LNCAP (cell line): ENCODE data around the gene GMIP.

Source experiments
- TF ChIP-seq, protein P1 (sequence below): fragments of 450-650 bp; IDR thresholded peaks from 2 replicates; pipeline ENCODE4 v1.5.1; 2017; ENCODE audit warnings: mild to moderate bottlenecking

The GMIP gene

DNA sequence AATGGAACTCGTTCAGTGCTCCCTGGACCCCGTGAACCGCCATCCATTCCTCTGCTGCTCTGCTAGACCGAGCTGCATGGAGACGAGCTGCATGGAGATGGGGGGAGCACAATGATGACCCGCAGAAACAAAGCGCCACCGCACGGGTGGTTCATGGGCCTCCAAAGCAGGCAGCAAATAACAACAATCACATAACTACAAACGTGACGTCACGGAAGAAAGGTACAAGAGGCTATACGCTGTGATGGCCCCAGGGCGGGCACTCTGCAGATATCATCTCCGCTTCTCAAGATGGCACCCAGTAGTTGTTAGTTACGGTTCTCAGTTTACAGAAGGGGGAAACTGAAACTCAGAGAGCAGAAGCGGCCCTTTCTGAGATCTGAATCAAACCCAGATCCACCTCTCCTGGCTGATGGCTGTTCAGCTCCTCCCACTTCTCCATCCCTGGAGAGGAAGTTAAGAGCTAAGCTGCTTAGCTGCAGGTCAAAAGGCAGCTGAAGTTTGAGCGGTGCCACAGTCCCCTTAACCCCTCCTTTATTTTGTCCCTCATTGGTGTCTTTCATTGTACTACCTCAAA lies 18.3 kb upstream of the GMIP start:
- TF ChIP-seq, protein P1, sequence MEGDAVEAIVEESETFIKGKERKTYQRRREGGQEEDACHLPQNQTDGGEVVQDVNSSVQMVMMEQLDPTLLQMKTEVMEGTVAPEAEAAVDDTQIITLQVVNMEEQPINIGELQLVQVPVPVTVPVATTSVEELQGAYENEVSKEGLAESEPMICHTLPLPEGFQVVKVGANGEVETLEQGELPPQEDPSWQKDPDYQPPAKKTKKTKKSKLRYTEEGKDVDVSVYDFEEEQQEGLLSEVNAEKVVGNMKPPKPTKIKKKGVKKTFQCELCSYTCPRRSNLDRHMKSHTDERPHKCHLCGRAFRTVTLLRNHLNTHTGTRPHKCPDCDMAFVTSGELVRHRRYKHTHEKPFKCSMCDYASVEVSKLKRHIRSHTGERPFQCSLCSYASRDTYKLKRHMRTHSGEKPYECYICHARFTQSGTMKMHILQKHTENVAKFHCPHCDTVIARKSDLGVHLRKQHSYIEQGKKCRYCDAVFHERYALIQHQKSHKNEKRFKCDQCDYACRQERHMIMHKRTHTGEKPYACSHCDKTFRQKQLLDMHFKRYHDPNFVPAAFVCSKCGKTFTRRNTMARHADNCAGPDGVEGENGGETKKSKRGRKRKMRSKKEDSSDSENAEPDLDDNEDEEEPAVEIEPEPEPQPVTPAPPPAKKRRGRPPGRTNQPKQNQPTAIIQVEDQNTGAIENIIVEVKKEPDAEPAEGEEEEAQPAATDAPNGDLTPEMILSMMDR = no peak

- TF ChIP-seq, protein P1 = no peak
These were observed 17.8 kb upstream of the GMIP start for GRCh38 chr19:19661141-19661674.

- TF ChIP-seq, protein P1 = no peak
These were observed 16.3 kb upstream of the GMIP start for GRCh38 chr19:19659646-19660245.

DNA sequence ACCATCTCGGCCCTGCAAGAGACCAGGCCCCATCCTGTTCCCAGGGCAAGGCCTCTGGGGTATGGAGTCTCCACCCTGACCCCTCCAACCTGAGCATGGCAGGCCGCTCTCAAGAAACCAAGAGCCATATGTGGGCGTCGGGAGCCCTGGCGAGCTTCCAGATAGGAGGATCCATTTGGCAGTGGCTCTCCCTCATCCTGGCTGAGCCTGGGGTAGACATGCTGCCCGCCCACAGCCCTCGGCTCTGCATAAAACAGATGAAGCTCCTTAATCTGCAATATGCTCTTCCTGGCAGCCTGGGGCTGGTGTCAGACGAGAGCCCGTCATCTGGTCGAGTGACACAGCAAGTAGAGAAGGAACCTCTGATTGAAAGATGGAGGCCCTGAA lies 13.9 kb upstream of the GMIP start:
- TF ChIP-seq, protein P1 = no peak

DNA sequence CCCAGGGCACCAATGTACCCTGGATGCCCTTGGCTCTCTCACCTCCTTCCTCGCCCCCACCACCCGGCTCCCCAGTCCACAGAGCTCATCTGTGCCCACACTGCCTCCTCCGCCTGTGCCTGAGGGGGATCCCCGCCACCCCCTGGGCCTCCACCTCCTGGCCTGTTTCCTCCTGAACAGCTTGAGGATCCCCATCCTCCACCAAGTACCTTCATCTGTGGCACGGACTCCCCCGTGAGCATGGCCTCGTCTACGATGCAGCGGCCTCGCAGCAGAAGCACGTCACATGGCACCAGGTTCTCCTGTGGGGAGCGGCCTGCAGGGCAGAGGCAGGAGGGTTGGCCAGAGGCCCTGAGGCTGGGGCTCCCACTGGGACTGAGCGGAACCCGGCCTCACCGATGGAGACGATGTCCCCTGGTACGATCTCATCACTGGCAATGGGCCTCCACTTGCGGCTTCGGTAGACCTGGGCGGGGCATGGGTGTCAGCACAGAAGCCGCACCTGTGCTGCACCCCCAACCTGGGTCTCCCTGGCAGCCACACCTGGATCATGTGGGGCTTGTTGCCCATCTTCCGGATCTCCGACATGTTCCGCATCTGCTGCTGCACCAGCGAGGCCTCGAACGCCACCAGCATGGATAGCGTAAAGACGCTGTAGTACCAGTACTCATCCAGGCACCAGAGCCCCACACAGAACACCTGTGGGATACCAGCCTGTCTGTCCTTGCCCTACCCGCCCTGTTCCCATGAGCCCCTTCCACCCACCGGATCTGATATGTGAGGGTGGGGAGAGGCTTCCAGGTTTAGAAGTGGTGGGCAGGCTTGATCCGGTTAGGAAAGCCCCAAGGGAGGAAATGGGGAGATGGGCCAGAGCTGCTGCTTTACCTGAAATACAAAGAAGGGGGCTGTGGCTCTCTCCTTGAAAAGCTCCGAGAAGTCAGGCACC lies 13.3 kb upstream of the GMIP start:
- TF ChIP-seq, protein P1 = no peak

DNA sequence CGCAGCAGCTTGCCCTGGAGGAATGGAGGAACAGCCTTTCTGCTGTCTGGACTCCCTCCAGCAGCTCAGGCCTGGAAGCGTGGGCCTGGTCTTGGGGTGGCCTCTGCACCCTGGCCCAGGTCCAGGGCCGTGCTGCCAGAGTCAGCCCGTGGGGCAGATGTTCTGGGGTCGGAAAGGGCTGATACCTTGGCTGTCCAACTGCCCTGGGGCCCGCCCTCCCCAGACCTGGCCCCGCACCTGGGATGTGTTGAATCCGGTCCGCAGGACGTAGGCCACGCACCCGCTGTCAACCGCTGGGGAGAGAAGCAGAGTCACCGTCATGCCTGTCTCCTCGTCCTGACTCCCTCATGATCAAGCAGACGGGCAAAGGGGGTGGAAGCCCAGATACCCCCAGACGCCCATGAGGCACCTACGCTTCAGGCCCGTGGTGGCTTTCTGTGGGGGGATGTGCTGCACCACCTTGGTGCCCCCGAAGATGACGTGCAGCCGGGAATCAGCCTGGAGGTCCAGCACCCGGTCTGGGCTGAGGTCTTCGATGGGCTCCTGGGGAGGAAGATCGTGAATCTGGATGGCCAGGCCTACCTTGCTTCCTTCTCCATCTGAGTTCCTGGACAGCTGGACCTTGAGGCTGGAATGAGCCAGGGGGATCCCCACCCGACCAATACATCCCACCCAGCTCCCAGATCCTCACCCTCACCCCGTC lies 12.3 kb upstream of the GMIP start:
- TF ChIP-seq, protein P1 = no peak

DNA sequence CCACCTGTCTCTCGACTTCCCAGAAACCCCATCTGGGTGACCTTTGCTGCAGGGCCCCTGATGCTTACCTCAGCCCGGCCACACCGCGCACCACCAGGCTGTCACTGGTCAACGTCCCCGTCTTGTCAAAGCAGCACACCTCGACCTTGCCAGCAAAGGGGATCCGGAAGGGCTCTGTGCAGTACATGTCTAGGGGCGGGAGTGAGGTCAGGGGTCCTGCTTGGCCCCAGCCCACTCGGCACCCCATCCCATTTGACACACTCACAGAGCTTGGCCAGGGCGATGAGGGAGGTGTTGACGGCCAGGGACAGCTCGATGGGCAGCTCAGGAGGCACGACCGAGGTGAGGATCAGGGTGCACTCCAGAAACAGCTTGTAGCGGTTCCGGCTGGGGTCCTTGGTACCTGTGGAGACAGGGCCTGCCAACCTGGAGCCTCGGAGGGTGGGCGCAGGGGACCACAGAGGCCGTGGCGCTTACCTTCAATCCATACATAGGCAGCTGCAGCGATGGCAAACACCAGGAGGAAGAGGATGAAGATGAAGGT lies 11.7 kb upstream of the GMIP start:
- TF ChIP-seq, protein P1 = no peak
